ENCODE data around the gene NLRP6.

GRCh38 chr11:235997-236773 lies 42.0 kb upstream of the NLRP6 start, which contains the start of gene SIRT3:
- no peak for TF ChIP-seq CTCF (IDR thresholded peaks at IDR 0.05)
- no peak for TF ChIP-seq POLR2A (IDR thresholded peaks at IDR 0.05)
- no peak for TF ChIP-seq POLR2AphosphoS5 (IDR thresholded peaks at IDR 0.05)
- no peak for TF ChIP-seq EP300 (IDR thresholded peaks at IDR 0.05)

Data from suprapubic skin (tissue), 4 donors.